Dermis blood vessel endothelial cell (primary cell): ENCODE data around the gene CERS1. TPM values are rescaled to one million over a fixed set of nuclear protein-coding genes. Genes with fewer than 3 reads are reported as not detected.

ENCODE experiments used
- DNase-seq: peaks from one replicate; pipeline ENCODE4 v3.0.0; 2010
- total RNA-seq: library from RNA; depleted of rRNA; stranded (reverse); fragments of >200 nt; gene quantifications from 2 replicates; pipeline ENCODE4 v1.2.3, GENCODE V29; 2014

Gene CERS1
- total RNA-seq, 1 donor from 2014 or later, result 1.0 TPM

DNA sequence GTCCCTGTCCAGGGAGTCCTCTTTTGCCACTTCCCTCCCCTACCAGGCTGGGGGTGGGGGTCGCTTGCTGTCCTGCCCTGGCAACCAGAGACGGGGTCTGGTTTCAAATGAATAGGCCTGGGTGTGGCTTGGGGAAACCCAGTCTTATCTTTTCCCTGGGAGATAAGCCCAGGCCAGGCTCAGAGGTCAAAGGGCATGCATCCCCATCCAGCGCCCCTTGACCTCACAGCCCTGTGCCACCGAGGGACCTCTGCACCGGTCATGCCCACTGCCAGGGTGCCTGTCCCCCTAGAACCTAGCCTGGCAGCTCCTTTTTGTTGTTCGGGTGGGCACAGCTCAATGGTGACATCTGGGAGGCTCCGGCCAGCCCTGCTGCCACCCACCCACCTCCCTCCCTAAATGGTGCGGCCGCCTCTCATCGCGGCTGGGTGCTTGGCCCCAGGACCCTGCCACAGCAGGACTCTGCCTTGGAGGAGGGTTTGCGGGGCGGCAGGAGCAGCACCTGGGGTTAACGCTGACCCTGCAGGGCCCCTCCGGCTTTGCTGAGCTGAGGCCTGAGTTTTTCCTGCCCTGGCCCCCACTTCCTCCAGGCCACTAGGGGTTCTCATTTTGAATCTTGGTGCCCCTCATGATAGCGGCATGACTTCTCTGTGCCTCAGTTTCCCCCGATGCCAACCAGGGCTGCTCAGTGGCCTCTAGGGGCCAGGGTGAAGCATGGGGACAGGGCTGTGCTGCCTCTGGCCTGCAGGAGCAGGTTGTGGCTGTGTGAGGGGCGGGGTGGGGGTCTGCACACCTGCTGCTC is 2.9 kb upstream of the CERS1 start:
- no peak for DNase-seq

DNA sequence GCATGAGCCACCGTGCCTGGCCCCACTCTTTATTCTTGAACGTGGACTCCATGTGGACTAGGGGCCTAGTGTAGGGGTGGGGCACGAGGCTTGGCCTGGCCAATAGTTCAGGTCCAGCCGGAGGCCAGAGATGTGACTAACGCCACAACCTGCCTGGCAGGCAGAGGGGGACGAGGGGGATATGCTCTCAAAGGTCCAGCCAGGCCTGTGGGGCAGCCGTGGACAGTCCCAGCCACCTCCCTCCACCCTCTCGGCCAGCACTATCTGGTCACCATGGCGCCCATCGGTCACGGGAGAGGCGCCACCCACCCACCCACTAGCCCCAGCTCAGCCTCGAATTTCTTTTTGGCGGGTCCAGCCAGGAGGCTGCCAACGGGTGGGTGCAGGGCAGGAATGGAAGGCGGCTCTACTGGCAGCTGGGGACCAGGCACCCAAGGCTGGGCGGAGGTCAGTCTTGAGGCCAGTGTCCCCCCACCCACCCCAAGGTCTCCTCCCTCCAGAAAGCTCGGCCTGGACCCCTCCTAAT is 2.2 kb upstream of the CERS1 start:
- DNase-seq, result no peak

DNA sequence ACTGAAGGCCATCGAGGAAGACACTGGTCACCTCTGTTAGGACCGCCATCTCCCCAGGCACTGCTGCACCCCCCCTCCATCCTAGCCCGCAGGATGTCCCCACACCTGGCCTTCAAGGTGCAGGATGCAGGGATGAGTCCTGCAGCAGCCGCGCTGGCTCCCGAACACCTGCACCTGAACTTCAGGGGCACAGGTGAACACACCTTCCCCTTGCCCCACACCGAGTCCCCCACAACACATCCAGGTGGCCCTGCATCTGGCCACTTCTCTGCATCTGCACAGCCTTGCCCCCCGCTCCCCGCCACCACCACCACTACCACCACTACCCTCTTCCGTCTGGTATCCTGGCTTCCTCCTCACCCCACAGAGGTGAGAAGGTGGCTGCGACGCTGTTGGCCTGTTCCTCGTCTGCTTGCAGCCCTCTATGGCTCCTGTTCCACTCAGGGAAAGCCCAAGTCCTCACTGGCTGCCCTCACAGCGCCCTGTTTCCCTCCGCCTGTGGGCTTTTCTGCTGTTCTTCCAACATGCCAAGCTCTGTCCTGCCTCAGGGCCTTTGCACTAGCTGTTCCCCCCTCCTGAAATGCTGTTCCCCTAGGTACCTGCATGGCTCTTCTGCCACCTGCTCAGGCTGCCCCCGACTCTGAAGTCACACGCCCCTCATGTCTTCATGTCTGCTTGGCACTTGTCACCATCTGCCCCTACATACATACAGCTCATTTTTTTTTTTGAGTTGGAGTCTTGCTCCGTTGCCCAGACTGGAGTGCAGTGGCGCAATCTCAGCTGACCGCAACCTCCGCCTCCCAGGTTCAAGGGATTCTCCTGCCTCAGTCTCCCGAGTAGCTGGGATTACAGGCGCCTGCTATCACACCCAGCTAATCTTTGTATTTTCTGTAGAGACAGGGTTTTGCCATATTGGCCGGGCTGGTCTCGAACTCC is 1.4 kb upstream of the CERS1 start:
- DNase-seq, result no peak

DNA sequence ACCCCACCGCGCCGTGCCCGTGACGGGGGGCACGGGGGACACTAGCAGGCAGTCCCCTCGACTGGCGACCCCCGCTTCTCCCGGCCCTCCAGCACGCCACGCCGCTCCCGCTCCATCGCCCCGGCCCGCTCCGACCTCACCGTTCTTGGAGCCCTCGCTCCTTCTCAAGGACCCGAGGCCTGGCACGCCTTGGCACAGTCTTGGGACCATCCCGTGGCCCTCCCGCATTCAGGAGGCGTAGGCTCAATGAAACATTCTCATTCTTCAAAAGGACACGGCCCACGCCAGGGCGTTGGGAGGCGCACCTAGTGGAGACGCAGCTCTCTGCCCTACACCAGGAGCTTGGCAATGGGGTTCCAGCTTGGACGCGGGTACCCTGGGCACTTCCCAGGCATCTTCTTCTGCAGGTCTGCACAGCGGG is 473 bp upstream of the CERS1 start:
- DNase-seq, result peak; percentile 37

DNA sequence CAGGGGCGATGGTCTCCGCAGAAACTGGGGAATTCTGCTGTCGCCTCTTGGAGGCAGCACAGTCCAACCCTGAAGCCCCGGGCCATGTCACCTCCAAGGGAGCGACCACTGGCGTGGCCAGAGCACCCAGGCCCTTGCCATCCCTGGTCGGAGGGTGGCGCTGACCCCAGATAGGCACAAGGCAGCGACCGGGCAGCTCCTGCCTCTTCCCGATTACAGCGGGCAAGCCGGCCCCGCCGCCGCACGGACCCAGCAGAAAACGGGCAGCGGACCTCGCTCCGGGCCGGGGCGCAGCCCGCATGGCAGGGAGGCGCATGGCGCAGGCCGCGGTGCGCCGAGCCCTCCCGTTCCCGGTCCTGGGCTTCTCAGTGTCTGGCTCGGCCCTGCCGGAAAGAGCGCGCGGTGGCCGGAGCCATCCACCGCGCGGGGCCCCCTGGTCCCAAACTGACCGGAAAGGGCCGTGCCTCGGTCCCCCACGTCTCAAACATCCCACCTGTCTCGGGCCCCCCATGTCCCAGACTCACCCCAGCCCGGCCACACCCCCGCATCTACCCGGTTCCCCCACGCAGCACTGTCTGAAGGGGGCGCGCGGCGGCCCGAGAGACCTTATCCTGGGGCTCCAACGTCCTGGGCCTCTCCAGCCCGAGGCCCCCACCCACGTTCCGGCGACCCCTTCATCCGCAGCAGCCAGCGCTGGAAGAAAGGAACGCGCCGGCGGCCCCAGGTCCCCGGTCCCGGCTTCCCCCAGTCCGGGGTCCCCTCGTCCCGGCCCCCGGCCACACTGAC is 727 bp downstream of the CERS1 start:
- DNase-seq, result peak; percentile 66

DNA sequence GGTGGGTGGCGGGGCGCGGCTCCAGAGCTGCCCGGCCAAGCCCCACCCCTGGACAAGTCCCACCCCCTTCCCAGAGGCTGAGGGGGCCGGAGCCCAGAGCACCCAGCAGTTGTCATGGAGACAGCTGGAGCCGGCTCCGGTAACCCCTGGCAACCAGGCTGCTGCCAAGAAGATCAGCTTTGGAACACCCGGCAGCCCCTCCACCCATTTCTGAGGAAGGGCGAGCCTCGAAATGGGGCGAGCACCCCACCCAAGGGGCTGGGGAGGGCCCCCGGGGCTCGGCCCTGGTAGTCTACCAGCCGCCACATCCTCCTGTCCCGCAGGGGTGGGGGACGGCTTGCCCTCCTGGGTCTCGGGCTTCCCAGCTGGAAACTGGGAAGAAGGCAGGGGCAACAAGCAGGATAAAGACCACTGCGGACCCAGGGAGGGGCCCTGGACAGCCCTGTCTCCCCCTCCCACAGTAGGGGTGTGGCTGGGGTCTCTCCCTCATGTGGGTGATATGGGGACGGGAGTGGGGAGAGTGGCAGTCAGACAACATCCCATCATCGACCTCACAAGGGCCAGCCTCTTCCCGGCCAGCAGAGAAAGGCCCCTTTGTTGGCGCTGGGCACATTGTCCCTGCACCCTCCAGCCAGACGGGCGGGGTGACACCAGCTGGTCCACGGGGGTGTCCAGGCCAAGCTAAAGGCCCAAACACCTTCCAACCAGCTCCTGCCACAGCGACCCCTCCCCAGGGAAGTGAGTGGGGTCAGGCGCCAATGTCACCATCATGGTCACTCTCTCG is 1.5 kb downstream of the CERS1 start:
- DNase-seq, result no peak

DNA sequence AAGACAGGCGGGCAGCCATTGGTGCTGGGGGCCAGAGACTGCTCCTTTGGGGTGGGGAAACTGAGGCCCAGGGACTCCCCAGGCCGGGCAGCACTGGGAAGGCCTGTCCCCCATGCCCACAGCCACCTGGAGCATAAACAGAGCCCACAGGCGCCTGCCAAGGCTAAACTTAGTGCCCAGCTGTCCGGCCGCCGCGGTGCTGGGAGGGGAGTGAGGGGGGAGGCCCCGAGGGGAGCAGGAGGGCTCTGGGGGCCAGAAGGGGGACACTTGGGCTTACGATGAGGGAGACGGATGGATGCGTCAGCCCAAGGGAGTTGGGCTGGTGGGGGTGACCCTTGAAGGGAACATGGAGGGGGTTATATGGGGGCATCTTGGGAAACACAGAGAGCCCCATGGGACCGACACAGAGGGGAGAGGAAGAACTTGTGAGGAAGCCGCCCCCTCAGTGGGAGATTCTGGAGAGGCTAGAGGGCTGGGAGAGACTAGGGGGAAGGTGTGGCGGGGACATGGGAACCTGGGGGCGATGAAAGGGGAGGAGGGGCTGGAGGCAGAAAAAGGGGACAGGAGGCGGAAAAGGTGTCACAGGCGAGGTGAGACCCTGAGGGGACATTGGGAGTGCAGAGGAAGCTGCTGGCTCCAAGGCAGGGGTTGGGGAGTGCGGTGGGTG is 2.2 kb downstream of the CERS1 start:
- no peak for DNase-seq

DNA sequence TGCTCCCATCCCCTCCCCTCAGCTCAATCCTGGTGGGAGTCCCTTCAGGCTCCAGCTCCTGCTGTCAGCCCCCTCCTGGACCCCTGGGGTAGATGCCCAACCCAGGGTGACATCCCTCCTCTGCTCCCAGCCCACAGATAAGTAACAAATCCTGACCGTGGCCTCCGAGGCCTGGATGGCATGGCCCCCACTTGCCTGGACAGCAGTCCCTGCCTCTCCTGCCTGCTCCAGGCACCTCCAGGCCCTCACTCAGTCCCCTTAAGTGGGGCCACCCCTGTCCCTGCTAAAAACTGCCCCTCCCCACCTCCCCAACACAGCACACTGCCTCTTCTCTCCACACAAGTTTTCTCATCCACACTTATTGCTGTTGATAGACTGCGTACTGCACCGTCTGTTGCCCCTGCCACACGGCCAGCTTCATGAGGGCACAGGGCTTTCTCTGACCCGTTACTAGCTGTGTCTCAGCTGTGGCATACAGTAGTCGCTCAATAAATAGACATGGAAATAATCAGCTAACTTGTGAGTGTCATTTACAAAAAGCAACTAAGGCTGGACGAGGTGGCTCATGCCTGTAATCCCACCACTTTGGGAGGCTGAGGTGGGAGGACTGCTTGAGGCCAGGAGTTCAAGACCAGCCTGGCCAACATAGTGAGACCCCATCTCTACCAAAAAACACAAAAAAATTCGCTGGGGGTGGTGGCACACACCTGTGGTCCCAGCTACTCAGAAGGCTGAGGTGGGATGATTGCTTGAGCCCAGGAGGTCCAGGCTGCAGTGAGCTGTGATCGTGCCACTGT is 5.8 kb downstream of the CERS1 start:
- no peak for DNase-seq

DNA sequence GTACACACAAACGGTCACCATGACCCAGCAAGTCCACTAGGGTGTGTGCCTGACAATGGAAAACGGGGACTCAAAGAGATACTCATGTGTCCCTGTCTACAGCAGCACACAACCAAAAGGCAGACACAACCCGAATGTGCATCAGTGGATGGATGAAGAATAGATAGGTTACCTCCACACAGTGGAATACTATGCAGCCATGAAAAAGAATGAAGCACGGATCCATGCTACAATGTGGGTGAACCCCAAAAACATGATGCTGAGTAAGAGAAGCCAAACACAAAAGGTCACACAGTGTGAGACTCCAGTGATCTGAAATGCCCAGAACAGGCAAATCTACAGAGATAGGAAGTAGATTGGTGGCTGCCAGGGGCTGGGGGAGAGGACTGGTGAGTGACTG is 9.0 kb downstream of the CERS1 start:
- DNase-seq, result no peak

DNA sequence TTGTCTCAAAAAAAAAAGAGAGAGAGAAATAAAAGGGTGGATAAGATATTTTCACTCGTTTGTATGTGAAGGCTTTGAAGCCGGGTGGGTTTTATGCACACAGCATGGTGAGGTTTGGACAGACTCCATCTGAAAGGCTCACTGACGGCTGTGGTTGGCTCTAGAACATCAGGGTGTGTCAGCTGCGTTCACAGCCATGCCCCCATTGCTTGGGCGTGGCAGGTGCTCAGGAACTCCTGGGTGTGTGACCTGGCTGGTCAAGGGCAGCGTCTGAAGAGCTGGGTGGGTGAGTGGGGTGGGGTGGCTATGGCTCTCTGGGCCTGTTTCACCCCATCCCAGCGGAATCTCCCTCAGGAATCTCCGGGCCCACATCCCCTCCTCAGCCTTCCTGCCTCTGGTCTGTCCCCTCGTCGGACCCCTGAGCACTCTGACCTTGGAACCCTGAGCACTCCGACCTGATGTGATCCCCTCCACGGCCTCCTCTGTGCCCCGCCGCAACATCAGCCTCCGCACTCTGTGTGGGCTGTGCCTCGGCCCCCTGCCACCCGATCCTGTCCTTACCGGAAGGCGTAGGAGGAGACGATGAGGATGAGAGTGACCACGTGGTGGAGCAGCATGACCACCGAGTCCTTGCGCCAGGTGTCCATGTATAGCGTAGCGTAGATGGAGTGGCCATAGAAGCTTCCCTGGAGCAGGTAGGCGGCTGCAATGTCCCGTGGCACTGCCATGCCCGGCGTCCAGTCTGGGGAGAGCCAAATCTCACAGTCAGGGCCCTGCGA is 12.2 kb downstream of the CERS1 start:
- DNase-seq, result no peak

DNA sequence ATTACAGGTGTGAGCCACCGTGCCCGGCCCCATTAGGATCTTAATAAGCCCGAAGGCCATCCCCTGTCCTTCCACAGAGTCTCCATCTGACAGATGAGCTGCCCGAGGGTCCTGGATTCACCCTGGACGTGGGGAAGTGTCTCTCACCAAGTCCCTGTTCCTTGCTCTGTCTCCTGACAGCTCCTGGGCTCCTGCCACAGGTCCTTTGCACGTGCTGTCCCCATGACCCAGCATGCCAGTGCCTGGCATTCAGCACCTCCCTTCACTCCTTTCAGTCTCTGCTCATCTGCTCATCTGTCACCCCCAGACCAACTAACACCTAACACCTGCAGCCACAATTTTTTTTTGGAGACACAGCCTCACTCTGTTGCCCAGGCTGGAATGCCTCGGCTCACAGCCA is 14.5 kb downstream of the CERS1 start:
- DNase-seq, result no peak

DNA sequence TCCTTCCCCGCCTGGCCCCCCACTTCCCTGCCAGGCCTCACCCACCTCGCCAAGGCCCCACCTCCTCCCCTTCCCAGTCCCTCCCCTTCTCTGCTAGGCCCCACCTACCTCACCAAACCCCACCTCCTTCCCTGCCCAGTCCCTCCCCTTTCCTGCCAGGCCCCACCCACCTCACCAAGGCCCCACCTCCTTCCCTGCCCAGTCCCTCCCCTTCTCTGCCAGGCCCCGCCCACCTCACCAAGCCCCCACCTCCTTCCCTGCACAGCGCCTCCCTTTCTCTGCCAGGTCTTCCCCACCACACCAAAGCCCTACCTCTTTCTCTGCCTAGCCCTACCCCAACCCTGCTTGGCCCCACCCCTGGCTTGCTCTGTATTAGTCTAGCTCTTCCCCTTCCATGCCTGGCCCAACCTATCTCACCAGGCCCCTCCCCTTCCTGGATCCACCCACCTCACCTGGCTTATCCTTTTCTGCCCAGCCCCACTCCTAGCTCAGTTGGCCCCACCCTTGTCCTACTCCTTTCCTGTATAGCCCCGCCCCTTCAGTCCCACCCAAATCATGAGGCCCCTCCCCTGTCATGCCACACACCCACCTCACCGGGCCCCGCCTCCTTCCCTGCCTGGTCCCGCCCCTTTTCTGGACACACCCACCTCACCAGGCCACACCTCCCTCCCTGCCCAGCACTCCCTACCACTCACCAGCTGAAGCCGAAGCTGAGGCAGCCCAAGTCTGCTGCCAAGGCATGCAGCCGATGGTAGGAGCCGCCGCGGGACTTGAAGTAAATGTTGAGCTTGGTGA is 16.2 kb downstream of the CERS1 start:
- DNase-seq, result peak; percentile 49

DNA sequence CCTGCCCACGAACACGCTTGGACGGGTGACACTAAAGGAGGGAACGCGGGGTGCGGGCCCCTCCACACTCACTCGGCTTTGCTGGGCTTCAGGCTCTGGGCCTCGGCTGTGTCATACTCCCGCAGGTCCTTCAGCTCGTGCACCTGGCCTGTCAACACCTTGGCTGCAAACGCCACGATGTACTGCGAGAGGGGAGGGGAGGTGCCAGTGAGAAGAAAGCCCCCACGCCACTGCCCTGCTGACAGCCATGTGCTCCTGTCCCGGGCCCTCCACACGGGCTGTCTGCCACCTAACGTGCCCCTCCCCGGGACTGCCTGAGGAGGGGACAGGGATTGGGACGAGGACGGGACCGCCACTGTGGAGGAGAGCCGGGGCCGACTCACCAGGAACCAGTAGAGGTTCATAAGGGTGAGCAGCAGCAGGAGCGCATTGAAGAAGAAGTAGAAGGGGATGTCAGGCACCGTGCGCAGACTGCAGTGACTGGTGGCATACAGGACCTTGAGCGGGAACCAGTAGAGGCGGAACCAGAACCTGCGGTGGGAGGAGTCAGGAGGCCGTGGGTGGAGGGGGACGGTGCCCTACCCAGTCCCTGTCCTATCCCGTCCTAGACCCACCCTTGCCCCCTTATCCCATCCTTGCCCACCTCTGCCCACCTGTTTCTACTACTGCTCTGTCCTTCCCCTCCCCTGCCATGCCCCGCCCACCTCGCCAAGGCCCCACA is 16.9 kb downstream of the CERS1 start:
- no peak for DNase-seq

DNA sequence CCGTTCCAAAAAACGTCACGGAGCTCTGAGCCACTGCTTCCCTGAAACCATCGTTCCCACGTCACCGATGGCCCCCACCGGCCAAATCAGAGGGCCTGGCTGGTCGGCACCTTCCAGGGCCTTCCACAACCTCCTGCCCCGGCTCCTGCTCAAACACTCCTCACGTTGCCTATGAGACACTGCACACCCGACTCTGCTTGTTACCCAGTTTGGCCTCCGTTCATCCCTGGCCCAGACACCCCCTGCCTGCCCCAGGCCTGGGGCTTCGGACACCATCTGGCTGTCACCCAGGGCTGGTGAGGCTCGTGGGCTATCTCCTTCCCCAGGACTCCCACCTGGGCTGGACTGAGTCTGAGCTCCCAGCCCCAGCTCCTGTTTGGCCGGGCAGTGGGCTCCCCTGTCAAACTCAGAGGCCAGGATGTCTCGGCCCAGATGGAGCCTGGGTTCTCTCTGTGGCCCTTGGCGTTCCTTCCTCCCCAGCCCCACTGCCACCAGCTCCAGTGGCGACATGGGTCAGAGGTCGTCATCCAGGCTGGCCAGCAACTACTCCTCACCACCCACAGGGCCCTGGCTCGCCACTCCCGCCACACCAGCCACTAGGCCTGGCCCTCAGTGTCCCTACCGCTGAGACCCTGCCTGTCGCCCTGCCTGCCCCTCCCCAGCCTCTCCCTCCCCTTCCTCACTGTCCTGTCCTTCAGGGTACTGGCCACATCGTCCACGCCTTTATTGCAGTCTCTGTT is 17.7 kb downstream of the CERS1 start:
- no peak for DNase-seq

DNA sequence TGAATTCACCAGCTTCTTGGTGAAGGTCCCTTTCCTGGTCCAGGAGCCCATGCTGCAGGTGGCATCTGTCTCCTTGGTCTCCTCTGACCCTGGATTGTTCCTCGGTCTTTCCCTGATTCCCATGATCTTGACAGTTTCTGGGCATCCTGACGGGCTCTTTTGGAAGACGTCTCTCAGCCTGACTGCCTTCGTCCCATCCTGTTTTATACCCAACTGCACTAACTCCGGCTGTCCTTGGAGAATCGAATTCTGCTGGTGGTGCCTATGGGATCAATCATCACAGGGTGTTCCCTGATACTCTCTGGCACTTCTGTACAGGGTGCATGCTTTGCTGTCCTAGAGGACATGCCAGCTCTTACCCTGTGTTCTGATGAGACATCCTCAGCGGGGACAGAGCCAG is 19.1 kb downstream of the CERS1 start:
- no peak for DNase-seq

DNA sequence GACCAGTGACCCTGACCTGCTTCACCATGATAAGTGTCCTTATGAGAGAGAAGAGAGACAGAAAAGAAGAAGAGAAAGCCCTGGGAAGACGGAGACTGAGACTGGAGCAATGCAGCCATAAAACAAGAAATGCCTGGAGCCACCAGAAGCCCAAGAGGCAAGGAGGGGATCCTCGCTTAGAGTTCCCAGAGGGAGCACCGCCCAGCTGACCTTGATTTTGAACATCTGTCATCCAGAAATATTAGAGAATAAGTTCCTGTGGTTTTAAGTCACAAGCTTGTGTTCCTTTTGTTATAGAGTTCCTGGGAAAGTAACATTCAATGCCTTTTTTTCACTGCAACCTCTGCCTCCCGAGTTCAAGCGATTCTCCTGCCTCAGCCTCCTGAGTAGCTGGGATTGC is 20.2 kb downstream of the CERS1 start:
- DNase-seq, result no peak

DNA sequence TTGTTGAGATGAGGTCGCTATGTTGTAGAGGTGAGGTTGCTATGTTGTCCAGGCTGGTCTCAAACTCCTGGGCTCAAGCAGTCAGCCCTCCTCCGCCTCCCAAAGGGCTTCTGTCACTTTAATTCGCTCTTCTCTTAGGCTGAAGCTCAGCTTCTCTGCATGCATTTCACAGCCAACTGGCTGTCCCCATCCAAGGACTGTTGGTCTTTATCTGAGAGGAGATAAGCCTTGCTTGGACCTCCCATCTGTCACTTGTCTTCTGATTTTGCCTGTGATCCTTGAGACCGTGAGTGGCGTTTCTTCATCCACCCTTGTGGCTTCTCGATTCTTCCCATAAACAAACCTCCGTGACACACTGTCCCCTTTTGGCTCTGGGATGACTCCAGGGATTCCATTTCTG is 24.4 kb downstream of the CERS1 start:
- DNase-seq, result no peak
